ENCODE measurements around the gene CCSER2. TPM values are rescaled to one million over a fixed set of nuclear protein-coding genes. Genes with fewer than 3 reads are reported as not detected.
"Not testable (repeated sequence)": the region's sequence is repeated elsewhere in the genome, so short reads cannot be mapped to it uniquely, and the experiment has no call there.

The CCSER2 gene
- total RNA-seq, 2 experiments from 2014 or later: 56.9 to 57.5 TPM

DNA sequence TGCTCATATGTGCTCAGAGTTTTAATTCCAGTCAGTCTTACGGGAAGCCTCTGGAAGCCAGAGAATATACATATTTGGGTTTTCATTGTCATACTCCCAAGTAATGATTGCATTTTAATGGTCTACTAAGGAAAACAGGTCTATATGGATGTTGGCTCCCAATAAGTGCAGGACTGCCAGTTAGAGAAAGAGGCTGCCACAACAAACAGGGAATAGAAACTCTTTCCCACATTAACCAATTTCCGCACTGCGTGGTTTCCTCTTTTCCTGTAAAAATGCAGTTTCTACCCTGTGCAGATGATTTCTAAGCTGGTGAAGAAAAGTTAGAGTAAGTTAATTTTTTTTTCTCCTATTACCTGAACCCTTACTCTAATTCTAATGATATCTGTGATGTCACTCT lies 78.2 kb downstream of the CCSER2 start:
- Mint-ChIP-seq H3K27me3 (no peaks in the 10 kb centered on the region), H3K27ac (peak overlapping the region; percentile 23)
- POLR2A ChIA-PET: no interaction called here

DNA sequence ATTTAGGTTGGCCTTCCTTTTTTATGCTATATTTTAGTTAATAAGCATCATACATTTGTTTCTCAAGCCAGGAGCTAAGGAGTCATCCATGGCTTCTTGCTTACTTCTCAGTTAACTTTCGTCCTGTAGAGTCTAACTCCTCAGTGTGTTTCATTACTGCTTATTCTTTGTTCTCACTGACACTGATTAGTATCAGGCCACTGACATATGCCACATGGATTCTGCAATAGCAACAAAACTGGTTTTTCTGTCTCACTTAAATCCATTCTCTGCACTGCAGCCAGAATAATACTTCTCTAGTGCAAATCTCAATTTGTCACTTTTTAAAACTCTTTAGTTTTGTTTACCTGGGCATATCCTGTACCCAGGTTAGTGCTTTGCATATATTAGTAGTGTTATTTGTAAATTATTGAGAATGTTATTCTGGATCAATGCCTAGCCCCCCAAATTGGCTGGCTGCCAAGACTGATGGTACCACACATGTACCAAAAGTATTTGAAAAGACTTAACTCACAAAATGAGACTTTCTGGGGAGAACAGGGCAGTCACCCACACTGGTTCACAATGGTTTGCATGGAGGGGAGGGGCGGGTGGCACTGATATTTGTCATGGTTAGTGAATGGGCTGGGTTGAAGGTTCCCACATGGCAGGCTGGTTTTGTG lies 79.1 kb downstream of the CCSER2 start:
- intact Hi-C loops (cut with micrococcal nuclease): no loop called here
- no peak overlapping the region for H3K27ac Mint-ChIP-seq
- H3K27me3 Mint-ChIP-seq: no peaks in the 10 kb centered on the region
- DNase-seq (no peak), ATAC-seq (no peak)
- H3K9me3 Mint-ChIP-seq: peaks cover 27% of the 10 kb centered on the region
- H3K36me3 Mint-ChIP-seq (ENCODE audit: low read depth): peaks cover 41% of the 10 kb centered on the region
- peaks cover 39% of the 10 kb centered on the region for H3K4me1 Mint-ChIP-seq (ENCODE audit: low read depth)
- H3K4me3 Mint-ChIP-seq: no peak overlapping the region
- CTCF ChIA-PET: no interaction called here
- POLR2A ChIA-PET: interaction anchor here (0.6 kb wide), 1 partner anchor 12 kb away, joined by 3 read pairs; no protein-coding TSS in a partner anchor
- TF ChIP-seq, protein P1, sequence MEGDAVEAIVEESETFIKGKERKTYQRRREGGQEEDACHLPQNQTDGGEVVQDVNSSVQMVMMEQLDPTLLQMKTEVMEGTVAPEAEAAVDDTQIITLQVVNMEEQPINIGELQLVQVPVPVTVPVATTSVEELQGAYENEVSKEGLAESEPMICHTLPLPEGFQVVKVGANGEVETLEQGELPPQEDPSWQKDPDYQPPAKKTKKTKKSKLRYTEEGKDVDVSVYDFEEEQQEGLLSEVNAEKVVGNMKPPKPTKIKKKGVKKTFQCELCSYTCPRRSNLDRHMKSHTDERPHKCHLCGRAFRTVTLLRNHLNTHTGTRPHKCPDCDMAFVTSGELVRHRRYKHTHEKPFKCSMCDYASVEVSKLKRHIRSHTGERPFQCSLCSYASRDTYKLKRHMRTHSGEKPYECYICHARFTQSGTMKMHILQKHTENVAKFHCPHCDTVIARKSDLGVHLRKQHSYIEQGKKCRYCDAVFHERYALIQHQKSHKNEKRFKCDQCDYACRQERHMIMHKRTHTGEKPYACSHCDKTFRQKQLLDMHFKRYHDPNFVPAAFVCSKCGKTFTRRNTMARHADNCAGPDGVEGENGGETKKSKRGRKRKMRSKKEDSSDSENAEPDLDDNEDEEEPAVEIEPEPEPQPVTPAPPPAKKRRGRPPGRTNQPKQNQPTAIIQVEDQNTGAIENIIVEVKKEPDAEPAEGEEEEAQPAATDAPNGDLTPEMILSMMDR (IDR thresholded peaks at IDR 0.05): no peak

More for the DNA sequence above, 78.2 kb downstream of the CCSER2 start:
- peaks cover 17% of the 10 kb centered on the region for H3K9me3 Mint-ChIP-seq
- peaks cover 36% of the 10 kb centered on the region for H3K36me3 Mint-ChIP-seq (ENCODE audit: low read depth)
- CTCF ChIA-PET: no interaction called here
- TF ChIP-seq, protein P1 (IDR thresholded peaks at IDR 0.05): no peak
- ATAC-seq: no peak
- peaks cover 41% of the 10 kb centered on the region for H3K4me1 Mint-ChIP-seq (ENCODE audit: low read depth)
- DNase-seq: no peak
- intact Hi-C loops (cut with micrococcal nuclease): no loop called here
- H3K4me3 Mint-ChIP-seq: no peak overlapping the region

DNA sequence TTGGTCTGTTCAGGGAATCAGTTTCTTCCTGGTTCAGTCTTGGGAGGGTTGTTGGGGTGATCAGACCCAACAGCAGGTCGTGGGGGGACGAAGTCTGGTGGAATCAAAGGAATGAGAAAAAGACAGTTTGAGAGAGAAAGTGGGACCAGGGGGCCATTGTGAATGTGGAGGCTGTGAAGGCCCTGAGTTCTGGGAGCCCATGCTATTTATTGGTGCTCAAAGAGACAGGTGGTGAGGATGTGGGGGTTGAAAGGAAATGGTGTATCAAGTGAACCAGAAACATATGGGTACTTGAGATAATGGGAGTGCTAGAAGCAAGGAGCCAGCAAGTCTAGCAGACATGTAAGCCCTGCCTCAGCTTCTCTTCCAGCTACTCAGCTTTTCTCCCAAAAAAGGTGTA lies 84.1 kb downstream of the CCSER2 start:
- CTCF ChIA-PET: interaction anchor here (1.0 to 1.4 kb wide), 3 partner anchors 13 to 124 kb away, joined by 3 to 4 read pairs (median 3); no protein-coding TSS in a partner anchor
- no peaks in the 10 kb centered on the region for H3K27me3 Mint-ChIP-seq
- H3K4me1 Mint-ChIP-seq (ENCODE audit: low read depth): peaks cover 32% of the 10 kb centered on the region
- TF ChIP-seq, protein P1 (IDR thresholded peaks at IDR 0.05): no peak
- H3K9me3 Mint-ChIP-seq: peaks cover 52% of the 10 kb centered on the region
- peaks cover 72% of the 10 kb centered on the region for H3K36me3 Mint-ChIP-seq (ENCODE audit: low read depth)
- DNase-seq: no peak
- intact Hi-C loops (cut with micrococcal nuclease): no loop called here
- no peak for ATAC-seq
- no peak overlapping the region for H3K27ac Mint-ChIP-seq
- H3K4me3 Mint-ChIP-seq: no peak overlapping the region
- POLR2A ChIA-PET: no interaction called here

DNA sequence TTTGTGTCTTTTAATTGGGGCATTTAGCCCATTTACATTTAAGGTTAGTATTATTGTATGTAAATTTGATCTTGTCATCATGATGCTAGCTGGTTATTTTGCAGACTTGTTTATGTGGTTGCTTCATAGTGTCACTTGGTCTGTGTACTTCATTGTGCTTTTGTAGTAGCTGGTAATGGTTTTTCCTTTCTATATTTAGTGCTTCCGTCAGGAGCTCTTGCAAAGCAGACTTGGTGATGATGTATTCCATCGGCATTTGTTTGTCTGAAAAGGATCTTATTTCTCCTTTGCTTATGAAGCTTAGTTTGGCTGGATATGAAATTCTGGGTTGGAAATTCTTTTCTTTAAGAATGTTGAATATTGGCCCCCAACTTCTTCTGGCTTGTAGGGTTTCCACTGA lies 85.7 kb downstream of the CCSER2 start:
- H3K27me3 Mint-ChIP-seq; DNase-seq; H3K27ac Mint-ChIP-seq; H3K4me3 Mint-ChIP-seq; ATAC-seq; intact Hi-C loops (cut with micrococcal nuclease); POLR2A ChIA-PET: not testable (repeated sequence)
- H3K4me1 Mint-ChIP-seq (ENCODE audit: low read depth): peaks cover 27% of the 10 kb centered on the region
- peaks cover 77% of the 10 kb centered on the region for H3K36me3 Mint-ChIP-seq (ENCODE audit: low read depth)
- CTCF ChIA-PET: interaction anchor here (0.9 to 1.6 kb wide), 2 partner anchors 16 to 61 kb away, joined by 3 to 5 read pairs; no protein-coding TSS in a partner anchor
- peaks cover 52% of the 10 kb centered on the region for H3K9me3 Mint-ChIP-seq

DNA sequence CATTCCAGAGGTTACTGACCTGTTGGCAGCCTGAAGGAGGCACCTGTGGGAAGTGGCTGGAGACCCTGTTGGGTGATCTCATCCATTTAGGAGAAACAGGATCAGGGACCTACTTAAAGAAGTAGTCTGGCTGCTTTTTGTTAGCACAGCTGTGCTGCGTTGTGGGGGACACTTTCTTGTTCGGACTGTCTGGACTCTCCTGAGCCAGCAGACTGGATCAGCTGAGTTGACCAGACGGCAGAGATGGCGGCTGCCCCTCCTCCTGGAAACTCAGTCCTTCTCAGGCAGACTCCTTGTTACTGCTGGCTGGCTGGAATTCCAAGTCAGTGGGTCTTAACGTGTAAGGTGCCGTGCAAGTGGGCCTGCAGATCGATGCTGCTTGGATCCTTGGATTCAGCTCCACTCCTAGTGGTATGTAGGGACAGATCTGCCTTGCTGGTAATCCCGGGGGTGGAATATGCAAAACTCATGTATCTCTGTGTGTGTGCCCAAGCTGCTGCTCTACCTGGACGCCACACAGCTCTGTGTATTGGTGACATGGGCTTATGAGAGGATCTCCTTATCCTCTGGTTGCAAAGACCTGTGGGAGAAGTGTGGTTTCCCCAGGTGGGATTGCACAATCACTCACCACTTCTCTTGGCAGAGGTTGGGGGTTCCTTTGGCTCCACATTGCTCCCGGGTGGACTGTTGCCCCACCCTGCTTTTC lies 87.3 kb downstream of the CCSER2 start:
- H3K9me3 Mint-ChIP-seq: peaks cover 56% of the 10 kb centered on the region
- no peak for DNase-seq
- POLR2A ChIA-PET: no interaction called here
- CTCF ChIA-PET: no interaction called here
- H3K36me3 Mint-ChIP-seq (ENCODE audit: low read depth): peaks cover 80% of the 10 kb centered on the region
- ATAC-seq: no peak
- no peaks in the 10 kb centered on the region for H3K27me3 Mint-ChIP-seq
- H3K4me3 Mint-ChIP-seq: no peak overlapping the region
- TF ChIP-seq, protein P1 (IDR thresholded peaks at IDR 0.05): no peak
- intact Hi-C loops (cut with micrococcal nuclease): no loop called here
- peaks cover 27% of the 10 kb centered on the region for H3K4me1 Mint-ChIP-seq (ENCODE audit: low read depth)
- H3K27ac Mint-ChIP-seq: no peak overlapping the region

All from activated CD8-positive, alpha-beta T cell treated with anti-CD3 and anti-CD28 coated beads for 36 hours (primary cell).